GM21423 (cell line): ENCODE results near the gene CREM.
"Not testable (repeated sequence)": the region's sequence is repeated elsewhere in the genome, so short reads cannot be mapped to it uniquely, and the experiment has no call there.

Source experiments
- ATAC-seq: cut with Tn5 transposase; IDR thresholded peaks from one replicate; pipeline ENCODE4 v1.9.1; 2021; ENCODE audit warnings: mild to moderate bottlenecking, moderate library complexity; ENCODE audit not compliant: unreplicated experiment

The CREM gene

GRCh38 chr10:35126530-35127288 is at the start of gene CREM:
TSS of gene CREM (plus strand) at chr10:35126846. CDS start at chr10:35137836, 10,990 bp downstream.
- peak; percentile 77 for ATAC-seq

DNA sequence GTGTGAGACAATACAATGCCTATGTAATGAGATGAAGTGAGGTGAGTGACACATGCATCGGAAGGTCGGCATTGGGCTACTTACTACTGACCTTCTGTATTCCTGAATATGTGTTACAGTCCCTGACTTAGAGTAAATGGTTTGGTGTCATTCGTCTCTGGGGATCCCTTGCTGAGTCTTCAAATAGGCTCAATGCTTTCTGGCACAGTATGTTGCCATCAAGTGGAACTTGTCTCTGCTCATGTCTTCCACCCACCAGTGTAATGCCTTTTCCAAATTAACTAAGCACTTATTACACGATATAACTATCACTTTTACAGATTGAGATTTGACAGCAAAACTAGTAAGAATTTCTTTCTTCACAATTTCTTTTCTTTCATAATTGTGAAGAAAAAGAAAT is 47.4 kb upstream of the CREM start:
- ATAC-seq = no peak

DNA sequence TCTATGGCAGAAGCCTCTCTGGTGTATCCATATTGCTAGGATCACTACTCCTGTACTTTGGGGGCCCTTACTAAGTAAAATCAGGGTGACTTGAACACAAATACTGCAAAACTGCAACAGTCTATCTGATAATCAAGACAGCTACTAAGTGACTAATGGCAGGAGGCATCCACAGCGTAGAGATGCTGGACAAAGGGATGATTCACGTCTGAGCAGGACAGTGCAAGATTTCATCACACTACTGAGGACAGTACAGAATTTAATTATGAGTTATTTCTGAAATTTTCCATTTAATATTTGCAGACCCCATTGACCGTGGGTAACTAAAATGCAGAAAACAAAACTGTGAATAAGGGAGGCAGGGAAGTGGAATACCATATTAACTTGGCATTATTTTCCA is 46.9 kb upstream of the CREM start:
- ATAC-seq = no peak

GRCh38 chr10:35080261-35080660 is 46.4 kb upstream of the CREM start:
- ATAC-seq = not testable (repeated sequence)

DNA sequence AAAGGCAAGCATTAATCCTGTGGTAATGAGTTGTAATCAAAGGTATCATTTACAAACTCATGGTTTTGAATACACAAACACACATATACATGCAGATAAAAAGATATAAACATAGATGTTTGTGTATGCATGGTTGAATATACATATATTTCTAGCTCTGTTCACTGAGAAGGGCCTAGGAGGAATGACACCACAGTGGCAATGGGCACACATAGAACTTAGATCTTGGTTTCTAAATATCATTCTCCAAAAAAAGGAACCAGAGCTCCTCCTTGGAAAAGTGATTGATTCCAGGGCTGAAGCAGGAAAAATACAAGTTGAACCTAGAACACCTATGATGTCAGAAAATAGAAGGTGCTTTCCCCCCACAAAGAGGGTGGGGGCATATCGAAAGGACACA is 43.4 kb upstream of the CREM start:
- ATAC-seq = no peak

DNA sequence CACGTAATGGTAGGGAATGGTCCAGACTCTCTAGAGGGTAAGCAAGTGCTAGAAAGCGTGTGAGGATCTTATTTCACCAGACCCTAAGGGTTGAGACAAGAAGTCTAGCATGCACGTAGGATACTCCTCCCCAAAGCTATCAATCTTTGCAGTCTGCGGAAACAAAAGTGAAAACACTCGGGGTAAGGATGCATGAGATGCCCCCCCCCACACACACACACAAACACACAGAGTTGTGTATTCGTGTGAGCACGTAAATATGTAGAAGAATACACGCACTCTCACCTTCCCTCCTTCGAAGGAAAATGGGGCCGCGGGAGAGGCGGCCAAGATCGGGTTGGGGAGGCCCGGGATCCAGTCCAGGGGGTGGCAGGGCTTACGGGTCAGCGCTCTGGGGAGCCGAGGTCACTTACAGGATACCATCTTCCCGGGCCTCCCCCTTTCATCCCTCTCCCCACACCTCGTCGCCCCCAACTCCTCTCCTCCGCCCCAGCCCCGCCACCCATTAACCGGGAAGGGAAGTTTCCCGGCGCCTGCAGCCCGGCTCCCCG is 37.0 kb upstream of the CREM start:
- peak; percentile 33 for ATAC-seq

- peak; percentile 95 for ATAC-seq
Measured at GRCh38 chr10:35090162-35090954, 36.3 kb upstream of the CREM start, which contains the start of gene CUL2. TSS of gene CUL2 (minus strand) at chr10:35090341. CDS start at chr10:35071317, 19,024 bp downstream.

GRCh38 chr10:35091994-35092790 is 34.5 kb upstream of the CREM start:
- ATAC-seq = no peak

DNA sequence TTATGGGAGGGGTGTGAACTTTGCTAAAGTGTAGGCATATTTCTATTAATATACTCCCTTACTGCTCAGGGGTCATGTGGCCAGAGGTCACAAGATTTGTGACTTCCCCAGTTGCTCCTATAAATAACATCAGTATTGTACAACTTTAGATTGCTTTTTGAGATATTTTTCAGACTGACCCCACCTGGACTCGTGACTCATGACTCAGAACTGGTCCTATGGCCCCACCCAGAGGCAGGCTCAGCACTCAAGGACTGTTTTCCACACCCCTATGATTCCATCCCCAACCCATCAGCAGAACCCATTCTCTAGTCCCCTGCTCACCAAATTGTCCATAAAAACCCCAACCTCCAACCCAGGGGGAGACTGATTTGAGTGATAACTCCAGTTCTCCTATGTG is 33.8 kb upstream of the CREM start:
- ATAC-seq = no peak

- no peak for ATAC-seq
Measured at GRCh38 chr10:35096312-35096711, 30.3 kb upstream of the CREM start.

DNA sequence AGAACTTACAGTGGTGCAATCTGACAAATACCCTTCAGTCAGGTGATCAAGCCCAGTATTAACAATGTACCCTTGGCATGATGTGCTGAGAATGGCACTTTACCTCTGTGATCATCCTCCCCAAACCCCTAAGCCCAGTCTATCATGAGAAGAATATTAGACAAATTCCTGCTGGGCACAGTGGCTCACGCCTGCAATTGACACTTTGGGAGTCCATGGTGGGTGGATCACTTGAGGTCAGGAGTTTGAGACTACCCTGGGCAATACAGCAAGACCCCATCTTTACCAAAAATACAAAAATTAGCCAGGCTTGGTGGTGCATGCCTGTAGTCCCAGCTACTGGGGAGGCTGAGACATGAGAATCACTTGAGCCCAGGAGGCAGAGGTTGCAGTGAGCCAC is 29.1 kb upstream of the CREM start:
- no peak for ATAC-seq

DNA sequence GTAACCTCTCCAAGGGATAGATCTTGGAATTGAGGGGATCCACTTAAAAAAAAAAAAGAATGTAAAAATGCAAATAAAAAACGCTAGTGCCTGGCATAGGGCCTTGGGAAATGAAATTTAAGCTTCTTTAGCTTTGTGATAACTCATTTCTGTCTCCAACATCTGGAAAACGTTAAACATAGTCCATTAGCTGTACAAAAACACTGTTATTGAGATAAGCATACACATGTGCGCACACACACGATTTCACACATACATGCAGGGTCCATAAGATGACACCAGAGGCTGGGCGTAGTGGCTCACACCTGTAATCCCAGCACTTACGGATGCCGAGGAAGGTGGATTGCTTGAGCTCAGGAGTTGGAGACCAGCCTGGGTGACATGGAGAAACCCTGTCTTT is 22.8 kb upstream of the CREM start:
- no peak for ATAC-seq

DNA sequence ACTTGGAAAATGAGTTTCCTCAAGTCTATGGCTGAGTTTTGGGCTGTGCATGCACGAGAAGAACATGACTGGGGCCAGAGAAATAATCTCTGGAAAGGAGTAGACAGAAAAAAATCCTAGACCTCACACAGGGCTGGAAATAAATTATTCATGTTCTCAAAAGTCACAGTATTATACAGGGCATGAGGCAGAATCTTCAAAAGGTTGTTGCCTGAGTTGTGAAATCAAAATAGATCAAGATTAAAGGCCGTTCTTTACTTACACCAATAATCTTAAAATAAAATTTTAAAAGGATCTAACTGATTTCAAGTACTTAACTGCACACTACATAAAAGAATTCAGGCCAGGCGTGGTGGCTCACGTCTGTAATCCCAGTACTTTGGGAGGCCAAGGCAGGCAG is 14.1 kb upstream of the CREM start:
- no peak for ATAC-seq

DNA sequence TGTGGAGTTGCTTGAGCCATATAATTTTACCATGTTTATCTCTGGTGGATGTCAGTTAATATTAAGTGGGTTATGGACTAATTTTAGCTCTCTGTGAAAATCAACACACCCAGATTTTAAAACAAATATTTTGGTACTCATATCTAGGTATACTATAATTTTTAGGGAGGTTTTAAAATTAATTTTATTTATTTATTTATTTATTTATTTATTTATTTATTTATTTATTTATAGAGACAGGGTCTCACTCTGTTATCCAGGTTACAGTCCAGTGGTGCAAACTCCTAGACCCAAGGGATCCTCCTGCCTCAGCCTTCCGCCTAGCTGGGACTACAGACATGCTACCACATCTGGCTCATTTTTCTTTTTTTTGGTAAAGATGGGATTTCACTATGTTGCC is 7.3 kb upstream of the CREM start:
- ATAC-seq = no peak

DNA sequence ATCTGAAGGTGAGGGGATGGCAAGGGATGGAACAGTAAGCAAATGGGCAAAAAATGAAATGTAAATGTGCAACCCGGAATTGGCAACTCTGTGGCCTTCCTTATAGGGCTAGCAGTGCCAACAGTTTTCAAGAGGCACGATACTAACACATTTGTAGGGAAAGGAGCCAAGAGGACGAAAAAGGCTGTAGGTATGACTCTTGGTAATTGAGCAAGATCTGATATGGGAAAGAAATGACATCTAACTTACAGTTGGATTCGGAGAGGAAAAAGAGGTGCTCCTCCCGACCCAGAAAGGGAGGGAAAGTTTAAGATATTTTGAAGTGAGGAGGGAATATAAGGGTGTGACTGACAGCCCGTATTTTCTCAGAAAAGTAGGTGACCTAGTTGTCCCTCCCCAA is 2.1 kb upstream of the CREM start:
- no peak for ATAC-seq

DNA sequence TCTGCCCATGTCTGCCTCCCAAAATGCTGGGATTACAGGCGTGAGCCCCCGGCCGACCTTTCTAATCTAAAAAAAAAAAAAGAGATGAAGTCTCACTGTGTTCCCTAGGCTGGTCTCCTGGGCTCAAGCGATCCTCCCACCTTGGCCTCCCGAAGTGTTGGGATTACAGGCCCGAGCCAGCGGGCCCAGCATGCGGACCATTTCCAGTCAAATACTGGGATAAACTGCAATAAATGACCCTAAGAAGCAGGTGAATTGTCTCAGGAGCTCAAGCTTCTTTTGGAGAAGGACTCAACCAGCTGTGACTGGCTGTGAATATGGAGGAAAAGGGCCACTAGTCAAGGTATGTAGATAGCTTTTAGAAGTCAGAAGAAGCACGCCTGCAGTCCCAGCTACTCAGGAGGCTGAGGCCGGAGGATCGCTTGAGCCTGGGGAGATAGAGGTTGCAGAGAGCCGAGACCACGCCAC is 550 bp upstream of the CREM start:
- ATAC-seq = no peak

- no peak for ATAC-seq
Measured at GRCh38 chr10:35127289-35127891, 744 bp downstream of the CREM start.

DNA sequence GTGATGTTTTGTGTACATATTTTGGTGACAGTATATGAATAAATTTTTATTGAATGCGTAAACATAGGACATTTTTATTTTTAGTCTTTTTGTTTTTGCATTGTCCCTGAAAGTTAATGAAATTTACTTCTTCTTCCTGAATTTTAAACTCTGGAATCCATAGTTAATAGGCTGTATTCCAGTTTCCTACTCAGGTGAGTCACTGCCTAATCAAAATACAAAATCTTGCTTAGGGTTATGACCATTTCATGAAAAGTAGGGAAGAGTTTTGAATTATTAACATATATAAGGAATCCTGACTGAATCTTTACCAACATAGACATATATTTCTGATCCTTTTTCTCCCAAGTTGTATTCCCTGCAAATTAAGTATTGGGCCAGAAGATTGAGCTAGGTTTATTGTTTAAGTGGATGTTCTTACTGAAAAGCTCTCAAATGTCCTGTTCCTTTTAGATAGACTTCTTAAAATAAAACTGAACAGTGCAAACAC is 2.6 kb downstream of the CREM start:
- no peak for ATAC-seq

DNA sequence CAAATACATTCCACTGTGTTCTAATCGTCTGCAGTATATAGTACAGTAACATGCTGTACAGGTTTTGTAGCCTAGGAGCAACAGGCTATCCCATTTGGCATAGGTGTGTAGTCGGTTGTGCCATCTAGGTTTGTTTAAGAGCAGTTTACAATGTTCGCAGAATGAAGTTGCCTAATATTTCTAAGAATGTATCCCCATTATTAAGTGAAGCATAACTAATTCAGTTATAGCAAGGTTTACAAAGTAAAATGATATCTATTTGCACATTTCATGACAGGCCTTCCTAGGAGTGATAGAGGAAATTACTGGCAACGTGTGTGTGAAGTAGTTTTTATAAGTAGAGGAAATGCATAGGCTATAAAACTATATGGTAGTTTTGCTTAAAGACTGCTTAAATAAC is 4.0 kb downstream of the CREM start:
- no peak for ATAC-seq

GRCh38 chr10:35132727-35133126 is 6.1 kb downstream of the CREM start:
- ATAC-seq = no peak
